NCI-H345 (cell line): Measurements from ENCODE around the gene SLIT2.

Source experiments
- DNase-seq: peaks from one replicate; lab custom pipeline; 2025; lab: John Stamatoyannopoulos, UW

Gene SLIT2

DNA sequence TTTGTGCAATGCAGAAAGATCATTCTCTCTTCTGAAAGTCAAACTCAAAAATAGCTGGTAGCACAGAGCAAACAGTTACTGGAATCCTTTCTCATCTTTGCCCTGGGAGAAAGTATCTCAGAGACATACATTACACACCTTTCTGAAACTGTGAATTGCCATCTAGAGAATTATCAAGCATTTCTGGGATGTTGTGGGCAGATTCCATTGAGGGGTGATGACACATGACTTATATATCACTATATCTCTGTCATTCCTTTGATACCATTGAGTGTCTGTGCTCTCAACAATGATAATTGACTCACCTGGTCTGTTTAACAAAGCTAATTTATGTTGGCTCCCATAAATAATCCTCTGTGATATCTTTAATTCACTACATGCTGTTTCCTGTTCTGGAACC, 13.0 kb downstream of the SLIT2 start:
- no peak for DNase-seq

DNA sequence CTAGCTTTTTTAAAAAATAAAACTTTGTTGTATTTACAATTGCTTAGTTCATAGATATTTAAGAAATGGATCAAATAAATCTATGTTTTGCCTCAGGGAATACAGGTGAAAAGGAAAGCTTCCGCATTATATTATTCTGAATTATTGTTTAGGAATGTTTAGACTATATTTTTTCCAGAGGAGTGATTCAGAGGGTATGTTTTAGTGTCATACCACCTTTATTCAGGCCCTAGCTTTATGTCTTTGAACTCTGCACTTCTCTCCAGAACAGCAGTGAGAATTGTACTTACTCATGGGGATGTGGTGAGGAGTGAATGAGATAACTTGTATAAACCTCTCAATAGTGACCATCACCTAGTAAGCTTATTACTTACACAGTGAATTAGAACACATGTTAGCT, 14.0 kb downstream of the SLIT2 start:
- no peak for DNase-seq

DNA sequence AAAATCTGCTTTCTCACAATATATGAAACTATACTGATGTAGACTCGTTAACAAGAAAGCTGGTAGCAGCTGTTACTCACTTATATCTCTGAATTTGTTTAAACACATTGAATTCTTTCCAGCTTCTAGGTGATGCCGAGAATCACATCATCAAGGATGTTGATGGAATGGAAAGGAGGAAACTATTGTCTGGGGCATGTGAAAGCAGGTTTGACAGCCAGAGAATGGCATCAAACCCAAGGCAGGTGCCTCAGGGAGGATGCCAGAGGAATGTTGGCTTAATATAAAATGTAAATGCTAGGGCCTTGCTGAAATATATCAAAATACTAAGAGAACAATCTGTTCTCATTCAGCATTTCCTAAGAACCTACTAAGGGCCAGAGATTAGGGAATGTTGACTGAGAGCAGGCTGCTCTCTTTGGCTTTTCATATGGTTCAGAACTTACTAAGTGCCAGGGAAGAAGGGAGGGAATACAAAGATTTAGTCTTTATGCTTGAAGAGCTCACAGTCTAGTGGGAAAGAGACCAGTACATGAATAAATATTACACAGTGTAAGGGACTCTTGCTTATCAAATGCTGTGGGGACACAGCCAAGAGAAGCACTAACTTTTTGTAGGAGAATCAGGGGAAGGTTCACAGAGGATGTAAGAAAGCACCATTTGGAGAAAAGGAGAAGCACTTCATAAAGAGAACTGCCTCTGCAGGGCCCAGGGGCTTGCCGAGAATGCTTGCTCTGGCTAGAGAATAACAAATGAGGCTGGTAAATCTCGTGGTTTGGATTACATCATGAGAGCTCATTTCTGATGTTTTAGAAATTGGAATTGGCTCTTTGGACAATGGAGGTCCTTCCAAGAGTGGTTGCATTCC, 14.7 kb downstream of the SLIT2 start:
- no peak for DNase-seq

DNA sequence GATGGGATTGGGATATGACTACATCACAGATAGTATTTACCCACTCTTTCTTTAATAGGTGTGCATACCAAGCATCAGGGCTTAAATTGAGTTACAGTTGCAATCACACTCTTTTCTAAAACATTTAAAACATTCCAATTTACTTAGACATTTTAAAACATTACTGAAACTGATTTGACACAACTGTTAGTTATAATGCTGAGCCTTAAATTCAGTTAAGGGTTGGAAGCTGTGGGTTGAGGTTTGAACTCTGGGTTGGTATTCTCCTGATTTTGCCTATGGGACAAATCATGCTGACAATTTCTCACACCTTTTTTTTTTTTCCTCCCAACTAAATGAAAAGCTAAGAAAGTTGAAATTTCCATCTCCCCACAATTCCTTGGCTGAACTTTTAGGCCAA, 16.3 kb downstream of the SLIT2 start:
- no peak for DNase-seq

DNA sequence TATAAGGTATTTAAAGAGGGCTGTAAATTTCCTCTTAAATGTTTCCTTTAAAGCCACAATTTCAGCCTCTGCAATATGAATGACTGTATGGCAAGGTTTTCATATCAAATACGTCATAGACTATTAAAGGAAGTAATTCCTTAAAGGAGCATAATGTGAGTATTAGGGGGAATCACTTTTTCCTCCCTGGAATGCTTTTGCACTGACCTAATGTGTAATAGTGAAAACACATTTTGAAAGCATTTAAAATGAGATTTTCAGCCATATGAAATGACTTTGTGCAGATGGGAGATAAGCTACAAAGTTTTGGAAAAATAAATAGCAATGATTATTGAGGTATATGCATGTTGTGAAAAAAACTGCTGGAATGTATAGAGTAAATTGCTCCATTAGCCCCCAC, 17.6 kb downstream of the SLIT2 start:
- DNase-seq = no peak

DNA sequence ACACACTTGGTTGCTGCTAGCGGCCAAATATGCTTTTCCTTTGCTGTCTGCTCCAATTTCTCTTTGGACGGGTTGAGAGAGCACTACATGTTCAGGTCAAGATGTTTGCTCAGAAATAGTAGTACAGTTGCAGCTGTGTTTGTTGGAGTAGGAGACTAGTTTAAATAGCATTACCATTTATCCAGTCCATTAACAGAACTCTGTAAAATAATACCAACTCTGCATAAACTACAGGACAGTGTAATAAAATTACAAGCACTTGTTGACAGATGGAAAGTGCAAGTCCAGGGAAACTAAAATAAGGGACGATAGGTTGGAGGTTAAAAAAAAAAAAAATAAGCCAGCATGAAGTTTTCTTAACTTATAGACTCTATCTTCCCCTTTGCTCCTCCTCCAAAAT, 20.2 kb downstream of the SLIT2 start:
- no peak for DNase-seq

GRCh38 chr4:20272411-20272872, 20.7 kb downstream of the SLIT2 start:
- DNase-seq = no peak

DNA sequence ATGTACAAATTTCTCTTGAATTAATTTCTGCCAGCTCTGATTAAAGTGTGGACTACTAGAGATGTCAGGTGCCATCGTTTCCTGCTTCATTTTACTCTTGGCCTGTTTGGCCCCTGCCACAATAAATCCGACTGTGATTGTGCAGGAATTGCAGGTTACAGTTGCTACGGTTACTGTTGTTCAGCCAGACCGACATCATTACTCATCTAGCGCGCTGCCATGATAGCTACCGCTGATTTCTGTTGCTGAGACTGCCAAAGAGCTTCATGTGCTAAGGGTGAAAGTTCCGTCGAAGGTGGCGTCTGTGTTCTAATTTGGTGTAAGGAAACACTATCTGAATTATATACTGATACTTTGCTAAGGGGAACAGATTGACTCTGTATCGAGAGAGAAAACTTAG, 22.1 kb downstream of the SLIT2 start:
- DNase-seq = no peak

DNA sequence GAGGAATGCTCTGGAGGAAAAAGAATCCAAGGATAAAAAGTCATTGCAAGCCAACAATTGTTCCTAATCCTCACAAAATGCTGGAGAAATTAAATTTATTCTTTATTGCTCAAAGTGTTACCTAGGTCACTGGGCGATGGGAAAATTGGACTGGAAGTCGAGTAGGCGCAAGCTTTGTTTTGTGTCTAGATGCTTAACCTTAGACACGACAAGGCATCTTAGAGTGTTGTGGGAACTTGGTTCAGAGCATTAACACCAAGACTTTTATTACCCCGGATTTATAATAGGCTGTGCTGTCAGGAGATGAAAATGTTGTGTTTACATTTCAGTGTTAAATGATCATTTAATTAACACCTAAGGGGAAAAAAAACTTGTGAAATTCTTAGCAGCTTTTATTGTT, 25.1 kb downstream of the SLIT2 start:
- no peak for DNase-seq

- DNase-seq = no peak
Observed at GRCh38 chr4:20278195-20278594, 26.5 kb downstream of the SLIT2 start.

DNA sequence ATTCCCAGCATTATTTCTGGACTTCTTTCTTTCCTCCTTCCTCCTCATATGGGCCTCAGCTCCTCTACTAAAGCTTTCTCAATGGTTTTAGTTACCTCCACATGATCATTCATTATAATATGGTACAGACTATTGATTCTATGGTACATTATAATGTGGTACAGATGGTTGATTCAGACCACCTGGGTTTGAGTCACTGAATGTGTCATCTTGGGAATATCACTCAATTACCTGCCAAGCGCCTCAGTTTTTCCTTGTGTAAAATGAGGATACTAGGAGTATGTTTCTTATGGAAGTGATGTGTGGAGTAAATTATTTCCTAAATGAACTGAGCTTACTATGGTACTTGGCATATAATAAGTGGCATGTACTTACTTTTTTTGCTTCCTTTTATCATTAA, 27.7 kb downstream of the SLIT2 start:
- no peak for DNase-seq

DNA sequence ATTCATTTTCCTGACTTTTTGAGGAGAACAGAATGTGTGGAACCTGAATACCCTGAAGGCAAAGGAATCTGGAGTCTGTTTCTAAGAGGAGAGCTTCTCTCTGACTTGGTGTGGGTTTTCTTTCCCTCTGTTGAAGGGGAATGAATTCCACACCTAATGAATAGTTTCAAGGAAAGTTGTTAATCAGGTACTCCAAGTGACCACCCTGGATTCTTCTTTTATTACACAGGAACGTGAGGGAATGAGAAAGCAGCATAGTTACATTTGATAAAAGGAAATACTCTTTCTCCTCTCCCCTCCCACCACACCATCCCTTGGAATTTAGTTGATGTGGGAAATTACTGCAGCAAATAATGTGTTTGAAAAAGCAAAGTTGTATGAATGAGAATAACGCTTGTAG, 29.7 kb downstream of the SLIT2 start:
- no peak for DNase-seq

GRCh38 chr4:20283039-20283438, 31.3 kb downstream of the SLIT2 start:
- DNase-seq = no peak

DNA sequence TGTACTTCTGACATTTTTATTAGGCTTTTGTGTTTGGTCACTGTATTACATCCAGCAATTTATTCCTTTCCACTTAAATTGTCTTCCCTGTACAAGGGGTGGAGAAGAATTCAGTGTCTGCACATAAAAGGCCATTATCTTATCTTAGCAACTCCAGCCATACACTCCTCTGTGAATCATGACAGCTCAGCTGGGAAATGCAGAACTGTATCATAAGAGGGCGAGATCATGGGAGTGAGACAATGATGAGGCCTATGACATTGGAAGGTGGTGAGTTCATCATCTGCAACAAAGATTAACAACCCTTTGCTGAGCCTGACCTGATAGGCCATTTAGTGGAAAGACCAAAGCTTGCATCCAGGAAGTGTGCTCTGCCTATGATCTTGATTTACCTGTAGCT, 33.3 kb downstream of the SLIT2 start:
- no peak for DNase-seq

GRCh38 chr4:20287246-20287645, 35.5 kb downstream of the SLIT2 start:
- DNase-seq = no peak

GRCh38 chr4:20288047-20288650, 36.4 kb downstream of the SLIT2 start:
- DNase-seq = no peak

DNA sequence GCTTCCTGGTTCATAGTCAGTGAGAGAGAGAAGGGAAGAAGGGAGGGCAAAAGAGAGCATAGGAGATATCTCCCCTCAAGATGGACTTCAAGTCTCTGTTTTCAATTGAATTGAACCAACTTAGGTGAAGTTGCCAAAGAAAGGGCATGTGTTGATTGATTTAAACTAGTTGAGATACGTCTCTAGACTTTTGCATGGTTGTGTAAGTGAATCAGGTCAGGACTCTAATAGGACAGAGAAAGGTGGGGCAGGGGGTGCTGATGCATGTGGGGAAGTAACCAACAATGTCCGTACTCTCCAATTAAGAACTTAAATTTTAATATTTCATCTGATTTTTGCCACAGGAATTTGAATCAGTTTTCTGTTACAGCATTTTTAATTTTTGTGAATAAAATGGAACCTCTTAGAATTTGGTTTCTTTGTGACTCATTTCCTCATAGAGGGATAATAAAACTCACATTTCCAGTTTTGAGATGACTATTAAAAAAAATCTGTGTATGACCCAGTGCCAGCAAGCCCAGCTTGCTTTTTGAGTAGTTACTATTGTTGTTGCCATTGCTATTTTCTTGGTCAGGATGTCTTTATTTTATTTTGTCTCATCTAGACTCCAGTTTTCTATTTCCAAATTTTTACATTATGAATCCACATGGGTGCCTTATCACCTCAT, 37.3 kb downstream of the SLIT2 start:
- no peak for DNase-seq

- no peak for DNase-seq
Observed at GRCh38 chr4:20289782-20290181, 38.1 kb downstream of the SLIT2 start.

DNA sequence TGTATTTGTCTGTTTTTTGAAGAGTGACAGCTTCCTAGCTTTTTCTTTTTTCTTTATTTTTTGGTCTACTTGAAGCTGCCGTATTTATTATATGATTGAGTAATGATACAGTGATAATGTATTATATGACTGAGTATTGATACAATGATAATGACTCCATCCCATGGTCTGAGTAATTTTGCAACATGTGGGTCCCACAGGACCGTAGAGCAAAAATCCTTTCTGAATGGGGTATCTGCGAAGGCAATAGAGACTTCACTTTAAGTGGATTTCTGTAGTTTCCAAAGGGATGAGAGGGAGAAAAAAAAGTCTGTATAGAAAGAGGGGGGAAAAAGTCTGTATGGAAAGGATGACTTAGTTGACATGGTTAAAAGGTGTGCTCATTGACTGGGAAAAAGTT, 41.0 kb downstream of the SLIT2 start:
- DNase-seq = no peak

GRCh38 chr4:20297261-20297660, 45.6 kb downstream of the SLIT2 start:
- DNase-seq = no peak

DNA sequence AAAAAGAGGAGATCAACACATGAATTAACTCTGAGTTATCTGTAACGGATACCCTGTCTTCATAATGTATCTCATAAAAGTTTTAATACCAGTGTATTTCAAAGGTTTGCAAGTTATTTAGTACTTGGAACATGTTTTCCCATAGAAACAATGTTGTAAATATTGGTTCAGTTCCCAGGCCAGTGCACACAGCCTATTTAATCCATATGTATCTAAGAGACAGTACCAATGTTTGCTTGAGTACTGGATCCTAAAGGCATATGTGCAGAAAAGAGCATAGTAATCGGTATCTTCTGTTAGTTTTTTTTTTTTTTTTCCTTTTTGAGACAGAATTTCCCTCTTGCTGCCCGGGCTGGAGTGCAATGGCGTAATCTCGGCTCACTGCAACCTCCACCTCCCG, 46.1 kb downstream of the SLIT2 start:
- no peak for DNase-seq

DNA sequence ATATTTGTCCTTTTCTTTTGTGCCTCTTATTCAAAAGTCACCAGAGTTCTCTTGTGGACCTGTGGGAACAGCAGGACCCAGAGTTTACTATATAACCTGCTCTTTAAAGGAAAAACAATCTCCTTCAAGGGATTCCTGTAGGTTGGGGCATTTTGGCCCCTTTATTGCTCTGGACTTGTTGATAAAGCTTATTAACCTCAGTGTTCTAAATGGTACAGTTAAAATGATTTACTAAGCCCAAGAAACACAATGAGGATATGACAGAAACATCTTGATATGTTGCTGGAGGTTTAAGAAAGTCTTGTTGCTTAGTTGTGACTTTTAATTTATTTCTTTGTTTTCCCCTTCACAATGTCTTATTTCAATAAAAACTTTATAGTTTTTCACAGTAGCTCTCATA, 46.8 kb downstream of the SLIT2 start:
- DNase-seq = no peak

DNA sequence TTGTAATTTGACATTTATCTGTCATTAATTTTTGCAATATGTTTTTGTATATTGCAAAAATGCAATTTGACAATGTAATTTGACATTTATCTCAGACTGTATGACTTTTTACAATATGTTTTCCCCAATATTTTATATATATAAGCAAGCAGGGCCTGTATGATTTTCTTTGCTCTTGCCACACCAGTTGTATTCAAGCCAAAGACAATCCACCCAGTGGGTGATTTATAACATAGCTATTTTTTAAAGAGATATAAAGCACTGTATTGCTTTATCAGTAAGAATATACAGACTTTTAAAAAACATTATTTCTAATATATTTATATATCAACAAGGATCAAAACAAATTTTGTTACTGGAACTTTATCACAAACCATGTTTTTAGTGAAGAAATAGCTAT, 47.3 kb downstream of the SLIT2 start:
- DNase-seq = no peak
